K562 (cell line): ENCODE data around the gene HK1. TPM values are rescaled to one million over a fixed set of nuclear protein-coding genes. Genes with fewer than 3 reads are reported as not detected.
A peak's percentile ranks its signal among the peaks of the same experiment; 100 is the strongest.

Source experiments
- ATAC-seq: fragments of 200-7000 bp; cut with Tn5 transposase; 3 replicates; pipeline ENCODE4 v1.9.1; 2020; ENCODE audit warnings: moderate library complexity
- BruUV-seq: library from RNA; stranded (reverse); fragments of 400-500 nt; replicated peaks from 2 replicates; lab custom pipeline; 2021; lab: Mats Ljungman, UMichigan
- CTCF ChIA-PET: fragments of 300-600 bp; formaldehyde crosslinking; extraction: SDS; loops from one replicate; lab custom pipeline; 2021; ENCODE audit warnings: low intra/inter-chr PET ratio; lab: Yijun Ruan, JAX
- POLR2A ChIA-PET: fragments of 300-600, 350-650 bp; sonication (Branson Sonifier 250); formaldehyde crosslinking; extraction: SDS; loops from one replicate; lab custom pipeline; 2021; ENCODE audit warnings: antibody characterized with exemption, inconsistent platforms; lab: Yijun Ruan, JAX
- DNase-seq, 4 experiments: peaks; one replicate each; pipeline versions ENCODE4 v3.0.0 to v3.0.0-alpha.2; 2011 to 2018; ENCODE audit warnings: low spot score in 3 of 4, mixed read lengths in 3 of 4; ENCODE audit errors: extremely low read depth in 1 of 4
- FAIRE-seq: peaks from 2 replicates; lab custom pipeline; 2011; peaks lifted over from hg19 to GRCh38; lab: Jason Lieb, UNC
- H2AFZ ChIP-seq: 2 replicates; pipeline ENCODE4 v1.6.0; 2011; ENCODE audit warnings: low read depth, low read length, control low read depth, inconsistent platforms
- H3K27ac ChIP-seq: fragments of 200-600 bp; 3 replicates; pipeline ENCODE4 v1.8.0; 2011; ENCODE audit warnings: low read depth, mild to moderate bottlenecking, control low read depth, inconsistent platforms, low read length, moderate library complexity, mixed read lengths; ENCODE audit errors: extremely low read depth
- H3K27me3 ChIP-seq, 2 experiments: fragments of 300-600 bp in 1 of 2; 2 replicates in 1 of 2; 3 replicates in 1 of 2; pipeline versions ENCODE4 v1.6.0 to v1.8.0; 2011; ENCODE audit warnings: inconsistent platforms in 2 of 2, low read length in 2 of 2, mild to moderate bottlenecking in 1 of 2, mixed read lengths in 1 of 2, moderate library complexity in 1 of 2; ENCODE audit not compliant: control insufficient read depth in 2 of 2, insufficient read depth in 2 of 2
- H3K36me3 ChIP-seq: fragments of 300-600 bp; 3 replicates; pipeline ENCODE4 v1.8.0; 2011; ENCODE audit warnings: mild to moderate bottlenecking, low read length, inconsistent platforms; ENCODE audit not compliant: control insufficient read depth, insufficient read depth
- H3K4me1 ChIP-seq, 2 experiments: fragments of 200-600 bp in 1 of 2; replicated peaks in 1 of 2; 2 replicates in 1 of 2; 3 replicates in 1 of 2; pipeline versions ENCODE4 v1.5.1 to v1.8.0; 2011; ENCODE audit warnings: inconsistent platforms in 2 of 2, low read length in 2 of 2, mild to moderate bottlenecking in 1 of 2, mixed read lengths in 1 of 2, moderate library complexity in 1 of 2; ENCODE audit not compliant: control insufficient read depth in 2 of 2, insufficient read depth in 2 of 2
- H3K4me2 ChIP-seq: 2 replicates; pipeline ENCODE4 v1.6.1; 2011; ENCODE audit warnings: low read length, control low read depth, inconsistent platforms, mixed read lengths; ENCODE audit not compliant: insufficient read depth
- H3K4me3 ChIP-seq: fragments of 200-600 bp; sonication (generic), shearing (Covaris generic); 2 replicates; pipeline ENCODE4 v1.5.1; 2016; ENCODE audit warnings: control low read depth, inconsistent platforms
- H3K79me2 ChIP-seq: fragments of 200-600 bp; 3 replicates; pipeline ENCODE4 v1.8.0; 2011; ENCODE audit warnings: low read length, inconsistent platforms; ENCODE audit not compliant: control insufficient read depth, insufficient read depth
- H3K9ac ChIP-seq, 2 experiments: 2 replicates each; pipeline versions ENCODE4 v1.6.0 to v1.6.1; 2011; ENCODE audit warnings: low read depth in 2 of 2, low read length in 2 of 2, control low read depth in 1 of 2, inconsistent platforms in 1 of 2, mild to moderate bottlenecking in 1 of 2, mixed read lengths in 1 of 2; ENCODE audit not compliant: insufficient read depth in 1 of 2
- H3K9me1 ChIP-seq: one replicate; pipeline ENCODE4 v1.6.0; 2011; ENCODE audit warnings: inconsistent platforms, mild to moderate bottlenecking, low read length, moderate library complexity; ENCODE audit not compliant: control insufficient read depth, insufficient read depth
- H3K9me3 ChIP-seq: replicated peaks from 2 replicates; pipeline ENCODE4 v1.5.1; 2011; ENCODE audit warnings: low read depth, low read length, inconsistent platforms; ENCODE audit not compliant: control insufficient read depth, insufficient read depth
- H4K20me1 ChIP-seq: replicated peaks from 2 replicates; pipeline ENCODE4 v1.6.1; 2011; ENCODE audit warnings: low read length, inconsistent platforms, mixed read lengths; ENCODE audit not compliant: control insufficient read depth, insufficient read depth
- BRD9 ChIP-seq: fragments of 450-650 bp; IDR thresholded peaks from 2 replicates; pipeline ENCODE4 v1.6.1; 2018; ENCODE audit warnings: low read depth; ENCODE audit not compliant: partially characterized antibody
- CREB1 ChIP-seq, 2 experiments: sonication (generic) in 1 of 2; formaldehyde crosslinking in 1 of 2; IDR thresholded peaks; 2 replicates each; pipeline versions ENCODE4 v1.6.1 to v1.8.0; 2012 to 2022; ENCODE audit warnings: inconsistent platforms in 1 of 2, mild to moderate bottlenecking in 1 of 2, missing genetic modification reagents in 1 of 2, moderate library complexity in 1 of 2
- DPF2 ChIP-seq: fragments of 450-650 bp; IDR thresholded peaks from 2 replicates; pipeline ENCODE4 v1.6.1; 2016
- KLF1 ChIP-seq: fragments of 450-650 bp; IDR thresholded peaks from 2 replicates; pipeline ENCODE4 v1.6.1; 2016; ENCODE audit warnings: missing genetic modification characterization, missing compliant biosample characterization
- MEF2D ChIP-seq: conservative IDR thresholded peaks from 2 replicates; pipeline ENCODE4 v1.6.1; 2016; ENCODE audit warnings: low read depth, missing genetic modification characterization, missing compliant biosample characterization
- PTTG1 ChIP-seq: fragments of 450-650 bp; IDR thresholded peaks from 2 replicates; pipeline ENCODE4 v1.6.1; 2016; ENCODE audit warnings: low read depth, mild to moderate bottlenecking, missing genetic modification characterization, missing compliant biosample characterization
- SIX5 ChIP-seq, 2 experiments: IDR thresholded peaks; 2 replicates each; pipeline ENCODE4 v1.6.1; 2011; ENCODE audit warnings: low read length in 2 of 2, borderline replicate concordance in 1 of 2, low read depth in 1 of 2, mild to moderate bottlenecking in 1 of 2, moderate library complexity in 1 of 2; ENCODE audit not compliant: insufficient read depth in 1 of 2
- ZKSCAN1 ChIP-seq: fragments of 150-350 bp; IDR thresholded peaks from 2 replicates; pipeline ENCODE4 v1.6.1; 2016; ENCODE audit warnings: low read depth, low read length
- WGBS: fragments of 100-300 bp; shearing (Covaris generic); methylation state at CpG from one replicate; pipeline ENCODE4 v1.1.6; 2016; ENCODE audit warnings: low coverage, mixed read lengths; ENCODE audit not compliant: insufficient coverage; ENCODE audit errors: missing lambda C conversion rate; 5-methylcytosine and 5-hydroxymethylcytosine counted together
- in situ Hi-C: fragments of 300-500 bp; cut with MboI; formaldehyde crosslinking; loops from 4 replicates; pipeline ENCODE4 v1.15.0; 2018; ENCODE audit warnings: inconsistent platforms, mixed read lengths
- intact Hi-C: fragments of 100-400 bp; cut with micrococcal nuclease; formaldehyde crosslinking; loops from 2 replicates; pipeline ENCODE4 v1.14.2; 2022
- polyA plus RNA-seq, 8 experiments: library from polyadenylated mRNA; depleted of rRNA in 4 of 8; stranded (reverse) in 5 of 8; unstranded in 3 of 8; fragments of >200 nt; fragmentation: Nextera tagmentation in 2 of 8; fragmentation: Illumina TruSeq in 1 of 8; extraction: Ambion mirVana in 2 of 8; extraction: Trizol in 1 of 8; gene quantifications; 2 replicates each; pipeline versions ENCODE4 v1.2.1 to v1.2.3, GENCODE V29; 2011 to 2014; ENCODE audit warnings: inconsistent platforms in 1 of 8, missing spikeins in 1 of 8
- total RNA-seq, 7 experiments: library from RNA; depleted of rRNA in 6 of 7; stranded (reverse); fragments of >200 nt in 6 of 7; fragmentation: Illumina TruSeq in 2 of 7; extraction: Trizol in 2 of 7; gene quantifications; 2 replicates each; pipeline versions ENCODE4 v1.2.1 to v1.2.3, GENCODE V29; 2011 to 2021; ENCODE audit warnings: low replicate concordance in 1 of 7
- TF ChIP-seq, protein P1 (sequence below): sonication (generic); formaldehyde crosslinking; IDR thresholded peaks from 2 replicates; pipeline ENCODE4 v1.8.0; 2022; ENCODE audit warnings: mild to moderate bottlenecking, low read depth, missing genetic modification reagents
- TF ChIP-seq, protein P2 (sequence below): fragments of 450-650 bp; IDR thresholded peaks from 2 replicates; pipeline ENCODE4 v1.7.0; 2016; ENCODE audit warnings: borderline replicate concordance
- TF ChIP-seq, protein P3 (sequence below): fragments of 450-650 bp; IDR thresholded peaks from 2 replicates; pipeline ENCODE4 v1.6.1; 2016; ENCODE audit warnings: mild to moderate bottlenecking
- TF ChIP-seq, protein P4 (sequence below): fragments of 450-650 bp; IDR thresholded peaks from 2 replicates; pipeline ENCODE4 v1.6.1; 2016; ENCODE audit warnings: antibody characterized with exemption

The HK1 gene
- total and polyA plus RNA-seq, 9 of the 15 experiments (the other 6 are each of a cell fraction or from before 2014, with no cell fraction given): 29.2 to 444 (median 193) TPM

DNA sequence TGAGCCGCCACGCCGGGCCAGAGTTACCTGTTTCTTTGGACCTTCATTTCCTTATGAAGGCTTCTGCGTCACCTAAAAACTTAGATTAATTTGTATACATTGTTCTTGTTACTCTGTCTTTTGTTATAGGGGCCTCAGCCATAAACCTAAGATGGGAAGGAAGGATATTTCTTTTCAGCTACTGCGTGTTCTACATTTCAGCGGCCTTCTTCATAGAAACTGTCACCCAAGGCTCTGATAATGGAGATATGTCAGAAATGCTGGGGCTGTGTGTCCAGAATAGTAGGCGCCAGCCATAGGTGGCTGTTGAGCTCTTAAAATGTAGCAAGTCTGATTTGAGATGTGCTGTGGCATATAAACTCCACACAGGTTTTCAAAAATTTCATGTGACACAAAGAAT, 52.9 kb downstream of the HK1 start (continued):
- TF ChIP-seq, protein P1, sequence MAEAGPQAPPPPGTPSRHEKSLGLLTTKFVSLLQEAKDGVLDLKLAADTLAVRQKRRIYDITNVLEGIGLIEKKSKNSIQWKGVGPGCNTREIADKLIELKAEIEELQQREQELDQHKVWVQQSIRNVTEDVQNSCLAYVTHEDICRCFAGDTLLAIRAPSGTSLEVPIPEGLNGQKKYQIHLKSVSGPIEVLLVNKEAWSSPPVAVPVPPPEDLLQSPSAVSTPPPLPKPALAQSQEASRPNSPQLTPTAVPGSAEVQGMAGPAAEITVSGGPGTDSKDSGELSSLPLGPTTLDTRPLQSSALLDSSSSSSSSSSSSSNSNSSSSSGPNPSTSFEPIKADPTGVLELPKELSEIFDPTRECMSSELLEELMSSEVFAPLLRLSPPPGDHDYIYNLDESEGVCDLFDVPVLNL (CRISPR knock-in tag): no peak
- TF ChIP-seq, protein P2, sequence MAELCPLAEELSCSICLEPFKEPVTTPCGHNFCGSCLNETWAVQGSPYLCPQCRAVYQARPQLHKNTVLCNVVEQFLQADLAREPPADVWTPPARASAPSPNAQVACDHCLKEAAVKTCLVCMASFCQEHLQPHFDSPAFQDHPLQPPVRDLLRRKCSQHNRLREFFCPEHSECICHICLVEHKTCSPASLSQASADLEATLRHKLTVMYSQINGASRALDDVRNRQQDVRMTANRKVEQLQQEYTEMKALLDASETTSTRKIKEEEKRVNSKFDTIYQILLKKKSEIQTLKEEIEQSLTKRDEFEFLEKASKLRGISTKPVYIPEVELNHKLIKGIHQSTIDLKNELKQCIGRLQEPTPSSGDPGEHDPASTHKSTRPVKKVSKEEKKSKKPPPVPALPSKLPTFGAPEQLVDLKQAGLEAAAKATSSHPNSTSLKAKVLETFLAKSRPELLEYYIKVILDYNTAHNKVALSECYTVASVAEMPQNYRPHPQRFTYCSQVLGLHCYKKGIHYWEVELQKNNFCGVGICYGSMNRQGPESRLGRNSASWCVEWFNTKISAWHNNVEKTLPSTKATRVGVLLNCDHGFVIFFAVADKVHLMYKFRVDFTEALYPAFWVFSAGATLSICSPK: no peak

DNA sequence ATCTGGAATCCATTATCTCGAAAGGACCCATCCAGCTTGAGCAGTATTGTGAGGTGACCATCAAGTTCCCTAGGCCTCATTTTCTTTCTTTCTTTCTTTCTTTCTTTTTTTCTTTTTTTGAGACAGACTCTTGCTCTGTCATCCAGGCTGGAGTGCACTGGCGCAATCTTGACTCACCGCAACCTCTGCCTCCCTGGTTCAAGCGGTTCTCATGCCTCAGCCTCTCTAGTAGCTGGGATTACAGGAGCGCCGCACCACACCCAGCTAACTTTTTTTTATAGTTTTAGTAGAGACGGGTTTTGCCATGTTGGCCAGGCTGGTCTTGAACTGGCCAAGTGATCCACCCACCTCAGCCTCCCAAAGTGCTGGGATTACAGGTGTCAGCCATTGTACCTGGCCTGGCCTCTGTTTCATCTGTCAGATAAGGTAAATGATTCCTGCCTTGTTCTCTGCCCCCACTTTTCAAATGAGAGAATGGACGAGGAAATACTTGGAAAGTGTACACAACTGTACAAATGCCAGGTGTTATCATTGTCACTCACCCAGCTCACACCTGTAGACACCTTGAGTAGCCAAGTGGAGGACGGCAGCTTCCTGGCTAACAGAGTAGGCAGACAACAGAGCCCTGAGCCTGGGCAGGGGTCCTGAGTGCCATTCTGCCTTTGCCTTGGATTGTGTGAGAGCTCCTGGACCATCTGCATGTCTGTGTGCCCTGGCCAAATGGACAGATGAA, 54.1 kb downstream of the HK1 start:
- peaks cover 55 to 72% of the 10 kb centered on the region in 2 experiments for H3K4me1 ChIP-seq
- POLR2A ChIA-PET: interaction anchor here (0.9 to 6.8 kb wide), 3 partner anchors 12 to 44 kb away, joined by 5 to 92 read pairs (median 6); no protein-coding TSS in a partner anchor
- 72% methylated on average over 9 of the region's 9 CpGs for WGBS
- no peaks in the 10 kb centered on the region for H3K9me3 ChIP-seq
- ATAC-seq (no peak), DNase-seq (no peak), FAIRE-seq (no peak)
- H3K4me2 ChIP-seq: peak overlapping the region; percentile 88; the same call in 1 of the 2 replicates
- H3K9me1 ChIP-seq: peaks cover 5% of the 10 kb centered on the region
- H3K27ac ChIP-seq: peak overlapping the region; percentile 92; the same call in 2 of the 3 replicates
- H4K20me1 ChIP-seq: peaks cover 53% of the 10 kb centered on the region
- peaks cover 98% of the 10 kb centered on the region for H3K79me2 ChIP-seq
- intact Hi-C loops: no loop called here
- no peak overlapping the region for H2AFZ ChIP-seq
- peaks cover 75% of the 10 kb centered on the region for H3K36me3 ChIP-seq
- in situ Hi-C loops: no loop called here
- CTCF ChIA-PET: no interaction called here
- no peak overlapping the region for H3K4me3 ChIP-seq
- no peaks in the 10 kb centered on the region for H3K27me3 ChIP-seq
- H3K9ac ChIP-seq: peak overlapping the region; percentile 28 to 87; a peak in 3 of 4 replicates
- no TSS peak for BruUV-seq
- TF ChIP-seq DPF2 (0 out of 2 replicates have a peak, but pooled peaks have one; percentile 27), ZKSCAN1 (no peak), BRD9 (no peak), SIX5 (IDR thresholded peaks at IDR 0.05; ENCODE audit: borderline replicate concordance in 1 of 2, insufficient read depth in 1 of 2, low read depth in 1 of 2, low read length in 2 of 2) (no peak), CREB1 (IDR thresholded peaks at IDR 0.05) (no peak), CREB1 (CRISPR knock-in tag; IDR thresholded peaks at IDR 0.05) (no peak), PTTG1 (tag) (no peak), KLF1 (no peak), MEF2D (tag) (no peak)
- TF ChIP-seq, protein P3, sequence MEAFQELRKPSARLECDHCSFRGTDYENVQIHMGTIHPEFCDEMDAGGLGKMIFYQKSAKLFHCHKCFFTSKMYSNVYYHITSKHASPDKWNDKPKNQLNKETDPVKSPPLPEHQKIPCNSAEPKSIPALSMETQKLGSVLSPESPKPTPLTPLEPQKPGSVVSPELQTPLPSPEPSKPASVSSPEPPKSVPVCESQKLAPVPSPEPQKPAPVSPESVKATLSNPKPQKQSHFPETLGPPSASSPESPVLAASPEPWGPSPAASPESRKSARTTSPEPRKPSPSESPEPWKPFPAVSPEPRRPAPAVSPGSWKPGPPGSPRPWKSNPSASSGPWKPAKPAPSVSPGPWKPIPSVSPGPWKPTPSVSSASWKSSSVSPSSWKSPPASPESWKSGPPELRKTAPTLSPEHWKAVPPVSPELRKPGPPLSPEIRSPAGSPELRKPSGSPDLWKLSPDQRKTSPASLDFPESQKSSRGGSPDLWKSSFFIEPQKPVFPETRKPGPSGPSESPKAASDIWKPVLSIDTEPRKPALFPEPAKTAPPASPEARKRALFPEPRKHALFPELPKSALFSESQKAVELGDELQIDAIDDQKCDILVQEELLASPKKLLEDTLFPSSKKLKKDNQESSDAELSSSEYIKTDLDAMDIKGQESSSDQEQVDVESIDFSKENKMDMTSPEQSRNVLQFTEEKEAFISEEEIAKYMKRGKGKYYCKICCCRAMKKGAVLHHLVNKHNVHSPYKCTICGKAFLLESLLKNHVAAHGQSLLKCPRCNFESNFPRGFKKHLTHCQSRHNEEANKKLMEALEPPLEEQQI: no peak
- TF ChIP-seq, protein P4, sequence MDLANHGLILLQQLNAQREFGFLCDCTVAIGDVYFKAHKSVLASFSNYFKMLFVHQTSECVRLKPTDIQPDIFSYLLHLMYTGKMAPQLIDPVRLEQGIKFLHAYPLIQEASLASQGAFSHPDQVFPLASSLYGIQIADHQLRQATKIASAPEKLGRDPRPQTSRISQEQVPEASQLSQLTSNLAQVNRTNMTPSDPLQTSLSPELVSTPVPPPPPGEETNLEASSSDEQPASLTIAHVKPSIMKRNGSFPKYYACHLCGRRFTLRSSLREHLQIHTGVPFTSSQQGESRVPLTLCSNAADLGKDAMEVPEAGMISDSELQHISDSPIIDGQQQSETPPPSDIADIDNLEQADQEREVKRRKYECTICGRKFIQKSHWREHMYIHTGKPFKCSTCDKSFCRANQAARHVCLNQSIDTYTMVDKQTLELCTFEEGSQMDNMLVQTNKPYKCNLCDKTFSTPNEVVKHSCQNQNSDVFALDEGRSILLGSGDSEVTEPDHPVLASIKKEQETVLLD: 0 out of 2 replicates have a peak, but pooled peaks have one; percentile 21
